Measurements from ENCODE around the gene FGD4. TPM values are rescaled to one million over a fixed set of nuclear protein-coding genes. Genes with fewer than 3 reads are reported as not detected.

FGD4 gene
- total and polyA plus RNA-seq, 7 donors, result 7.8 to 19.1 (median 11.3) TPM

GRCh38 chr12:32606443-32606842 is 207.1 kb downstream of the FGD4 start:
- intact Hi-C loops (cut with DNase I), result no loop called here
- Histone ChIP-seq H3K27ac (no peak overlapping the region), H3K27me3 (no peaks in the 10 kb centered on the region), H3K4me3 (no peak overlapping the region), H3K9me3 (no peaks in the 10 kb centered on the region), H3K36me3 (peaks cover 0 to 11% (median 0%) of the 10 kb centered on the region in 4 donors), H3K4me1 (peaks cover 0 to 10% (median 0%) of the 10 kb centered on the region in 4 donors)
- 90 to 95% methylated on average over 2 of the region's 2 CpGs for WGBS, 2 donors
- TF ChIP-seq POLR2A (IDR thresholded peaks at IDR 0.05), result no peak
- TF ChIP-seq POLR2AphosphoS5 (IDR thresholded peaks at IDR 0.05), result no peak
- TF ChIP-seq EP300 (IDR thresholded peaks at IDR 0.05), result no peak
- TF ChIP-seq CTCF (IDR thresholded peaks at IDR 0.05), result no peak
- DNase-seq, result no peak

- Histone ChIP-seq H3K27ac (no peak overlapping the region), H3K4me3 (no peak overlapping the region), H3K36me3 (peaks cover 0 to 26% (median 0%) of the 10 kb centered on the region in 4 donors), H3K4me1 (peaks cover 0 to 10% (median 0%) of the 10 kb centered on the region in 4 donors), H3K9me3 (no peaks in the 10 kb centered on the region), H3K27me3 (no peaks in the 10 kb centered on the region)
- TF ChIP-seq CTCF (IDR thresholded peaks at IDR 0.05), result no peak
- no peak for TF ChIP-seq POLR2A (IDR thresholded peaks at IDR 0.05)
- no peak for TF ChIP-seq POLR2AphosphoS5 (IDR thresholded peaks at IDR 0.05)
- WGBS, 2 donors, result 90 to 96% methylated on average over 1 of the region's 1 CpG
- intact Hi-C loops (cut with DNase I), result no loop called here
- DNase-seq, result no peak
Measured at GRCh38 chr12:32609966-32610365, 210.6 kb downstream of the FGD4 start.

- no peak for TF ChIP-seq CTCF (IDR thresholded peaks at IDR 0.05)
- no peak for TF ChIP-seq POLR2AphosphoS5 (IDR thresholded peaks at IDR 0.05)
- TF ChIP-seq POLR2A (IDR thresholded peaks at IDR 0.05), result no peak
- no peak for TF ChIP-seq EP300 (IDR thresholded peaks at IDR 0.05)
- H3K4me3 ChIP-seq, result no peak overlapping the region
- no peaks in the 10 kb centered on the region for H3K9me3 ChIP-seq
- H3K4me1 ChIP-seq, result peaks cover 0 to under 1% (median 0%) of the 10 kb centered on the region in 4 donors
- 97 to 98% methylated on average over 11 of the region's 11 CpGs for WGBS, 2 donors
- no peak for DNase-seq
- intact Hi-C loops (cut with DNase I), result no loop called here
- H3K27me3 ChIP-seq, result no peaks in the 10 kb centered on the region
- H3K36me3 ChIP-seq, result peaks cover 0 to 29% (median 0%) of the 10 kb centered on the region in 4 donors
- no peak overlapping the region for H3K27ac ChIP-seq
Measured at GRCh38 chr12:32611986-32612385, 212.6 kb downstream of the FGD4 start.

- intact Hi-C loops (cut with DNase I), result no loop called here
- H3K36me3 ChIP-seq, result peaks cover 0 to 30% (median 0%) of the 10 kb centered on the region in 4 donors
- no peak for DNase-seq
- no peaks in the 10 kb centered on the region for H3K27me3 ChIP-seq
- H3K27ac ChIP-seq, result no peak overlapping the region
- no peaks in the 10 kb centered on the region for H3K9me3 ChIP-seq
- no peak overlapping the region for H3K4me3 ChIP-seq
- 89 to 94% methylated on average over 3 of the region's 3 CpGs for WGBS, 2 donors
- no peaks in the 10 kb centered on the region for H3K4me1 ChIP-seq
- no peak for TF ChIP-seq EP300 (IDR thresholded peaks at IDR 0.05)
- no peak for TF ChIP-seq POLR2AphosphoS5 (IDR thresholded peaks at IDR 0.05)
Measured at GRCh38 chr12:32612658-32613614, 213.6 kb downstream of the FGD4 start.

- no peak overlapping the region for H3K27ac ChIP-seq
- no peaks in the 10 kb centered on the region for H3K27me3 ChIP-seq
- no peaks in the 10 kb centered on the region for H3K4me1 ChIP-seq
- DNase-seq, result no peak
- TF ChIP-seq CTCF (IDR thresholded peaks at IDR 0.05) (no peak), EP300 (IDR thresholded peaks at IDR 0.05) (no peak), POLR2A (IDR thresholded peaks at IDR 0.05) (no peak), POLR2AphosphoS5 (IDR thresholded peaks at IDR 0.05) (no peak)
- 14 to 59% methylated on average over 6 of the region's 6 CpGs for WGBS, 2 donors
- H3K36me3 ChIP-seq, result peaks cover 0 to 27% (median 0%) of the 10 kb centered on the region in 4 donors
- intact Hi-C loops (cut with DNase I), result no loop called here
- no peak overlapping the region for H3K4me3 ChIP-seq
- no peaks in the 10 kb centered on the region for H3K9me3 ChIP-seq
Measured at GRCh38 chr12:32615441-32615840, 216.1 kb downstream of the FGD4 start.
